Cerebellar nuclear complex (tissue), 1 donor: ENCODE results near the gene OR5K3.
"Not testable (repeated sequence)": the region's sequence is repeated elsewhere in the genome, so short reads cannot be mapped to it uniquely, and the experiment has no call there.

ENCODE experiments used
- DNase-seq, 2 experiments: peaks; one replicate each; lab custom pipeline; 2025; lab: John Stamatoyannopoulos, UW

The OR5K3 gene, protein sequence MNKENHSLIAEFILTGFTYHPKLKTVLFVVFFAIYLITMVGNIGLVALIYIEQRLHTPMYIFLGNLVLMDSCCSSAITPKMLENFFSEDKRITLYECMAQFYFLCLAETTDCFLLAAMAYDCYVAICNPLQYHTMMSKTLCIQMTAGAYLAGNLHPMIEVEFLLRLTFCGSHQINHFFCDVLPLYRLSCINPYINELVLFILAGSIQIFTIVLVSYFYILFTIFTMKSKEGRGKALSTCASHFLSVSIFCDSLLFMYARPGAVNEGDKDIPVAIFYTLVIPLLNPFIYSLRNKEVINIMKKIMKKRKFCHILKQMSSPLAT

DNA sequence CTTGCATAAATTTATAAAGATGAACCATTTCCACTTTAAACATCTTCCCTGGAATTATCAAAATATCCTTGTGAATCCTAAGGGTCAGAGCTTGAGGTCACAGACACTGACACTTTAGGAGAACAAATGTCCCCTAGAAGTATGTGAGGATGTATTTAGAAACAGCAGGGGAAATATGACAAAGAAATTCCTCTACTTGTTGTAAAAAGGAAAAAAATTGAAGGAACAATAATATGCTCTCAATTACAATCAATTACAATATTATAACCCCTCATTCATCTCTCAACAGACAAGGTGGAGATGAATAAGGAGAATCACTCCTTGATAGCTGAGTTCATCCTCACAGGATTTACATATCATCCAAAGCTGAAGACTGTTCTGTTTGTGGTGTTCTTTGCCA, at the start of gene OR5K3:
Gene OR5K3, plus strand, starts transcription at position 301 of the 400 bp plus-strand sequence. Its CDS starts 0 bp downstream, at position 301.
- no peak for DNase-seq

DNA sequence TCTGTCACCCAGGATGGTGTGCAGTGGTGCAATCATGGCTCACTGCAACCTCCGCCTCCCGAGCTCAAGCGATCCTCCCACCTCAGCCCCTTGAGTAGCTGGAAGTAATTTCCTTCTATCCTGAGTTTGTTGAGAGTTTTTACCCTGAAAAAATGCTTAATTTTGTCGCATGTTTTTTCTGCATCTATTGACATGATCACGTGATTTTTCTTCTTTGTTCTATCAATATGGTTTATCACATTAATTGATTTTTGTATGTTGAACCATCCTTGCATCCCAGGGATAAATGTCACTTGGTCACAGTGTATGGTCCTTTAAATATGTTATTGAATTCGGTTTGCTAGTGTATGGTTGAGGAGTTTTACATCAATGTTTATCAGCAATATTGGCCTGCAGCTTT, 48.7 kb upstream of the OR5K3 start:
- DNase-seq = no peak

DNA sequence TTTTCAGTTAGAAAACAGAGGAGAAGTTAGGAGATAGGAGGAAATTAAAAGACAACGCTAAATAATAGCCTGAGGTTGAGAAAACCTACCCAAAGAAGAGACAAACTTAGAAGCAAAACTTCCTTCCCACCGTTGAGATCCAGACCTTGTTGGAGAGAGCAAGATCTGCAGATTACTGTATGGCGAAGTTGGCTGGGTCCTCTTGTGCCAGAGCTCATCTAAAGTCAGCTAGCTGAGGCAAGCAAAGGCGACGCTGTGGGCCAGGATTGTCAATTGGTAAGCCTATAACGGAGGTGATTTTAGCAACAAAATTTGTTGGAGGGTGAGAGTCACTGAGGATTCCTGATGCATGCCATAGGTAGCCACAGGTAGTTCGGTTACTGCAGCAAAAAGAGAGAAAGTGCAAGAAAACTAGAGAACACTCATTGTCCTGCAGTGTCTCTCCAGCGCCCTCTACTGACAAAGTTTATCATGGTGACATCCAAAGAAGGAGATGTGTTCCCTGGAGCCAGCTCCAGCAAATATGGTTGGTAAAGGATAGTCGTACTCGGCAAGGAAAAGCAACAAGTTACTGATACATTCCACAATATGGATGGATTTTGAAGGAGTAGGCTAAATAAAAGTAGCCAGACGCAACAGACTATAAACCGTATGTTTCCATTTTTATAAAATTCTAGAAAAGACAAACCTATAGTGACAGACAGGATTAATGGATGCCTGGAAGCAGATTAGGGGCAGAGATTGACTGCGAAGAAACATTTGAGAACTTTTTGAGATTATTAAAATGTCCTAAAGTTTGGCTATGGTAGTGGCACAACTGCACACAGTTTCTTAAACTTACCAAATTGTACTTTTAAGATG, 46.6 kb upstream of the OR5K3 start:
- no peak for DNase-seq

DNA sequence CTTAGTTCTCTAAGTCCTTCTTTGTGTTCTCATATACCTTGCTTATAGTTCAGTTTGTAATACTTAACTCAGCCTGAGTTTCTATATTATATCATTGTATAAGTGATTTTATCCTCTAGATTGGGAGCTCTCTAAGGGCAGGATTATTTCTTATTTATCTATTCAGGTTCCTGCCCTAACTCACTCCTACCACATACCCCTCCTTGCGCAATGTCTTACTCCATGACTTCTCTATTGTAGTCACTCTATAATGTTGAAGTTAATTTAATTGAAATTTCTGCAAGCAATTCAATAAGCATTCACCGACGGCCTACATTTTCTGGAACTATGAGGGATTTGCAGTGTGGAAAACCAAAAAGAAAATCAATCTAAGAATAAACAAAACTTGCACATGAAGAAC, 40.4 kb upstream of the OR5K3 start:
- DNase-seq = no peak

DNA sequence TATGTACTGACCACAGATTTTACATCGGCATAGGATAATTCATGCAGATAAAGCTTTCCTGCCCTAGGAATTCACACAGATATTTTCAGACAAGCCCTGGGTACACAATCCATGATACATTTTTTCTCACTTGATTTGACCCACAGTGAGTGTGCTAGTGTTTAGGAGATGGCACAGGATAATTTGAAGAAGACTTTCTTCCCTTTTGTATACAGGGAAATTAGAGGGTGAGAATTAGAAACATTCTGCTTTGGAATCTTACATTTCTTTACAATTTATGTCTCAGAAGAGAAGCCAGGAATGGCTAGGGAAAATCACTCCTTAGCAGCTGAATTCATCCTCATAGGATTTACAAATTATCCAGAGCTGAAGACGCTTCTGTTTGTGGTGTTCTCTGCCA, 36.9 kb upstream of the OR5K3 start, which contains the start of gene OR5K4:
Gene OR5K4, plus strand, starts transcription at position 301 of the 400 bp plus-strand sequence. Its CDS starts 0 bp downstream, at position 301.
- no peak for DNase-seq

DNA sequence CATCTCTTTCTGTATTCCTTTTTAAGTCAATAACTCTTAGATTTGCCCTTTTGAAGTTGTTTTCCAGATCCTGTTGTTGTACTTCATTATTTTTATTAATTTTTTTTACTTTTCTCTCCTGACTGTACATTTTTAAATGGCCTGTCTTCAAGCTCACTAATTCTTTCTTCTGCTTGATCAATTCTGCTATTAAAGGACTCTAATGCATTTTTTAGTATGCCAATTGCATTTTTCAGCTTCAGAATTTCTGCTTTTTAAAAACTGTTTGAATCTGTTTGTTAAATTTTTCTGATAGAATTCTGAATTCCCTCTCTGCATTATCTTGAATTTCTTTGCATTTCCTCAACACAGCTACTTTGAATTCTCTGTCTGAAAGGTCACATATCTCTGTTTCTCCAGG, 31.2 kb upstream of the OR5K3 start:
- no peak for DNase-seq

DNA sequence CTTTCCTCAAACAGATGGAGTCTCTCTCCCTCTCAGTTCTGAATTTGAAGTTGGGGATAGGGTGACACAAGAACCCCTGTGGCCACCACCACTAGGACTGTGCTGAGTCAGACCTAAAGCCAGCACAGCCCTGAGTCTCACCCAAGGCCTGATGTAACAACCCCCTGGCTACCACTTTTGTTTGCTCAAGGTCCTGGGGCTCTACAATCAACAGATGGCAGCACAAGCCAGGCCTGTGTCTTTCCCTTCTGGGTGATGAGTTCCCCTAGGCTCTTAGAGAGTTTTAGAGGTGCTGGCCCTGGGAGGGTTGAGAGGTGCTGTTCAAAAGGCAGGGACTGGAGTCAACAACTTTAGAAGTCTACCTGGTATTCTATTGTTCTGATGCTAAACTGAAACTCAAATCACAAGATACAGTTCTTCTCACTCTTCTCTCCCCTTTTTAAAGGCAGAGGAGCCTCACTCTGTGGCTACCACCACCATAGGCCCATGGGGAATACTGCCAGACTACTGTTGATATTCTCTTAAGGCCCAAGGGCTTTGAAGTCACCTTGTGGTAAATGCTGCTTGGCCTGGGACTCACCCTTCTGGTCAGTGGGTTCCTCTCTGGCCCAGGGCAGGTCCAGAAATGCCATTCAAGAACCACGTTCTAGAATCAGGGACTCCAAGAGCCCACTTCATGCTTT, 30.3 kb upstream of the OR5K3 start:
- DNase-seq = no peak

DNA sequence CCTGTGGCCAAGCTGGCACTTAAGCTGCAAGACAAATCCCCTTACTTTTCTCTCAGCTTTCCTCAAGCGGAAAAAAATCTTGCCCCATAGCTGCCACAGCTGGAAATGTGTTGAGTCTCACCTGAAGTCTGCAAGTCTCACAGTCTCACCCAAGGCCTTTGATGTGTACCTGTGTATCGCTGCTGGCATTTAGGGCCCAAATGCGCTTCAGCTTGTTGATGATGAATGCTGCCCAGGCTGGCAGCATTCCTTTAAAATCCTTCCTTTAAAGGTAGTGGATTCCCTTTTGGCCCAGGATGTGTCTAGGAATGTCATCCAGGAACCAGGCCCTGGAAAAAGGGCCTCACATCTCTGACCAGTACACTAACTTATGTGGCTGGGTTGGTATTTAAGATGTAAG, 29.8 kb upstream of the OR5K3 start:
- DNase-seq = no peak

DNA sequence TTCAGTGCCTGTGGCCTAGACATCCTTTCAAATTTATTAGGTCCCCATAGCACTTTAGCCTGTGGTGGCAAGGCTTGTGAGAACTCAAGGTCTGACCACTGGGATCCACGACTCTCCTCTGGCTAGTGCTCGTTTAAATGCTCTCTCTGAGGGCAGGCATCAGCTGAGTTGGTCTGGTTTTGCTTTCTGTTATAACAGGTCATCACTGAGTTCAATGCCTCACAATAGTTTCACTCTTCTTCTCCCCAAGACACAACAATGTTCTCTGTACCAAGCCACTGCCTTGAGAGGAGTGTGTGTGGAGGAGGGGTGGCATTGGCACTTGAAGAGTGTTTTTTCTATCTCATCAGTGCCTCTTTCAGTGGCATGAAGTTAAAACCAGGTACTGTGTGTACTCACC, 29.2 kb upstream of the OR5K3 start:
- no peak for DNase-seq

DNA sequence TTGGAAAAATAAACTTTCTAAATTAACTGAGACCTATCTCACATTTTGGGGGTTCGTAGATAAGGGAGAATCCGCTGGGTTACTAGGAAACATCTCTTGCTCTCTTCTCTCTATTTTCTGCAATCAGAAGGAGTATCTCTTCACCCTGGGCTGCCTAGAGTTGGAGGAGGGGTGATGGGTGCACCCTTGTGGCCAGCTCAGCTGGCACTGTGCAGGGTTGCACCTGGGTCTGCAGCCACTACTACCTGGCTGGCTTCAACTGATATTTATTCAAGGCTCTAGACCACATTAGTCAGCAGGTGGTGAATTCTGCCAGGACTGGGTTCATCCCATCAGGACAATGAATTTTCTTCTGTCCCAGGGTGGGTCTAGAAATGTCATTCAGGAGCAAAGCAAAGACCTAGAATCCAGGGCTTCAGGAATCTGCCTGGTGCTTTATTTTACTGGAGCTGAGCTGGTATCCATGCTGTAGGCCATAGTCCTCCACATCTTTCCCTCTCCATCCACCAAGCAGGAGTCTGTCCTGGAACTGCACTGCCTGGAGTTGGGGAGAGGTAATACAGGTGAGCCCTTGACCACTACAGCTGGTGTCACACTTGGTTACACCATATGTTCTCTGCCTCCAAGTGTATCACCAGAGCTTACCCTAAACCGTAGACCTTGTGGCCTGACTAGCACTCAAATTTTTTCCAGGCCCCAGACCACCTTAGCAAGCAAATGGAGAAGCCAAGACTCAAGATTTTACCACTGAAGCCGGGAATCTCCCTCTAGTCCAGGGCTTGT, 22.8 kb upstream of the OR5K3 start:
- no peak for DNase-seq

DNA sequence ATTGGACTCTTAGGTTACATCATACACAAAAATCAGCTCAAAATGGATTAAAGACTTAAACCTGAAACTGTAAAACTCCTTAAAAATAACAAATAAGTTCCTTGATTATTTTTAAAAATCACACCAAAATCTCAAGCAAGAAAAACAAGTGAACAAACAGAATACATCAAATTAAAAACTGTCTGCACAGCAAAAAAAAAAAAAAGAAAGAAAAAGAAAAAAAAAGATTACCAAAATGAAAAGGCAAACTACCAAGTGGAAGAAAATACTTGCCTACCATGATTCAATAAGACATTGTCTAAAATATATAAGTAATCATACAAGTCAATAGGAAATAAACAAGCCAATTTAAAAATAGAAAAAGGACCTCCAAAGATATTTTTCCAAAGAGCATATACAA, 19.3 kb upstream of the OR5K3 start:
- DNase-seq = no peak

DNA sequence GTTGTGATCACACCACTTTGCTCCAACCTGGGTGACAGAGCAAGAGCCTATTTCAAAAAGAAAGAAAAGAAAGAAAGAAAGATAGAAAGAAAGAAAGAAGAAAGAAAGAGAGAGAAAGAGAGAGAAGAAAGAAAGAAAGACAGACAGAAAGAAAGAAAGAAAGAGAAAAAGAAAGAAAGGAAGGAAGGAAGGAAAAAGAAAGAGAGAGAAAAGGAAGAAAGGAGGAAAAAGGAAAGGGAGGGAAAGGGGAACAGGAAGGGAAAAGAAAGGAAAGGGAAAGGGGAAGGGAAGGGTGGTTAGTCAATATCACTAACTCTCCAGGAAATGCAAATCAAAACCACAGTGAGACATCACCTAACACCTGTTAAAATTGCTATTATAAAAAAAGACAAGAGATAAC, 18.6 kb upstream of the OR5K3 start:
- no peak for DNase-seq

DNA sequence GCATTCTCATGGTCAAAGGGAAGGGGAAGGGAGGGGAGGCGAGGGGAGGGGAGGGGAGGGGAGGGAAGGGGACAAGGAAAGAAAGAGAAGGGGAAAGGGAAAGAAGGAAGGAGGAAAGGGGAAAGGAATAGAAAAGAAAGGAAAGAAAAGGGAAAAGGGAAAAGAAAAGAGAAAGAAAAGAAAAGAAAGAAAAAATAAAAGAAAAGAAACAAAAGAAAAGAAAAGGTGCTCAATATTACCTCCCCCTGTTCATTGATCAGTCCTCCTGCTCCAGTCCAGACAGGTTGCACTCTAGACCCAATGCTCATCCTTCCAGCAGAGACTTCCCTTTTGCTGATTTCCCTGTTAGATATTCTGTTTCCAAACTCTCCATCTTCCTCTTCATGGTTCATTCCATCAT, 18.0 kb upstream of the OR5K3 start:
- no peak for DNase-seq

DNA sequence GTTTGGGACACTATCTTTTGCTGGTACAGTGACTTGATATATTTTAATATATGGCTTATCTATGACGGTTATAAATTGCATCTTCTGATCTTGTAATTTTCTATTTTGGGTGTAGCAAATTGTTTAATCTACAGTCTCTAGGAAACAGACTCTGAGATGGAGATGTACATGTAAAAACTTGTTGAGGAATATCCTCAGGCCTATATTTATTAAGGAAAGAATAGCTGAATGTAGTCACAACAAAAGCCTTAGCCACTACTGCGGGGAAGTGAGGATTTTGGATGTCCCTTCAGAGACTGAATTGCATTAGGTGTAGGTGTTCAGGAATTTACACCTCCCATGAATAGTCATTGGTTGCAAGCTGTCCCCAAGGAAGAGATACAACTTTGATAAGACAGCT, 13.8 kb upstream of the OR5K3 start:
- no peak for DNase-seq

DNA sequence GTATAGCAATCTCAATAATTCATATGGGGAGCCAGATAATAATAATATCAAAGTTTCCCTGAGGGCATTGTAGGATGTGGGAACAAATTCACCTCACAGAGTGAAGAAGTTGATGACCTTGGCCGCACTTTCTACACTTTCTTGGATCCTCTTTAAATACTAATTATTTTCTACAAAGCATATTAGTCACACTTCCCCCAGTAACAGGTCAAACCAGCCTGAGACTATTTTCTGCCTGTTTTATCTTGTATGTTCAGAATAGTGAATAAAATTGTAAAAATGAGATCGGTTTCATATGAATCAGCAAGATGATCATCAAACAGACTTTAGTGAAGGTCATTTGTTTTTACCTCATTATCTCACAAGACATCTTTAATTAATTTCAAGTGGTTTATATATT, 2.3 kb upstream of the OR5K3 start:
- DNase-seq = no peak

DNA sequence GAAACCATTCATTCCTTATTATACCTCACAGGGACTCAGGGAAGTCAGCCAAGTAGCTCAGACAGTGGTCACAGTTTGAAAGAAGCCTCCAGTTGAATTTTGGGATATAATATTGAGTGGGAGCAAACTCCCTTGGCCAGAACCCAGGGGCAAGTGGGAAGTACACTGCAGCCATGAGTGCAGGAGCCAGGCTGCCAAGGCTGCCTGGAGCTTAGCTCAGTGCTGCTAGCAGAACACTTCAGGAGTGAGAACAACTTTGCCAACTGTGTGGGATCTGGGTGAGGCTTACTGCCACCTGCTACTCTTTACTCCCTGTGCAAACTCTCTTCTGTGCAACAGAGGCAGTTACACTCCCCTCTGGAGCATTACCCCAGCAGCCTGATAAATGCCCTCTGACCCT, 4.6 kb downstream of the OR5K3 start:
- DNase-seq = no peak

DNA sequence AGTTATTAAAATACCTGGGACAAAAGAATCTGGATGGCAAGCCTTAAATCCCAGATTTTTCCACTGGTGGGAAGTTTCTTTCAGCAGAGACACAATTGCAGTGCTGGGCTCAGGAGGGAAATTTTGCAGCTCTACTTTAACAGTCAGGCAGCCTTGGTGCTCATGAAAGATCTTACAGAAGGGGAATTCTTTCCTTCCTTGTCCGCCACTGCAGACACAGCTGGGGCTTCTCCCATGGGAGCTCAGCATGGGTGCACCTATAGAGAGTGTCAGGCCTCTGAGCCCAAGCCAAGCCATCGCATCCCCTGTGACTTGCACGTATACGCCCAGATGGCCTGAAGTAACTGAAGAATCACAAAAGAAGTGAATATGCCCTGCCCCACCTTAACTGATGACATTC, 6.0 kb downstream of the OR5K3 start:
- DNase-seq = not testable (repeated sequence)

DNA sequence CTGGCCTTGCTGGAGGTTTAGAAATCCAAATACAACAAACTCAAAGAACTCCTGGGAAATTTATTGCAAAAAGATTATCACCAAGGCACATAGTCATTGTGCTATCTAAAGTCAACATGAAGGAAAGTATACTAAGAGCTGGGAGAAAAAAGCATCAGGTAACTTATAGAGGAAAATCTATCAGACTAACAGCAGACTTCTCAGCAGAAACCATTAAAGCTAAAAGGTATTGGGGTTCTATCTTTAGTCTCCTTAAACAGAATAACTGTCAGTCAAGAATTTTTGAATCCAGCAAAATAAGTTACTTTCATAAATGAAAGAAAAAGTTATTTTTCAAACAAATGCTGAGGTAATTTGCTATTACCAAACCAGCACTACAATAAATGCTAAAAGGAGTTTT, 8.0 kb downstream of the OR5K3 start:
- DNase-seq = no peak

DNA sequence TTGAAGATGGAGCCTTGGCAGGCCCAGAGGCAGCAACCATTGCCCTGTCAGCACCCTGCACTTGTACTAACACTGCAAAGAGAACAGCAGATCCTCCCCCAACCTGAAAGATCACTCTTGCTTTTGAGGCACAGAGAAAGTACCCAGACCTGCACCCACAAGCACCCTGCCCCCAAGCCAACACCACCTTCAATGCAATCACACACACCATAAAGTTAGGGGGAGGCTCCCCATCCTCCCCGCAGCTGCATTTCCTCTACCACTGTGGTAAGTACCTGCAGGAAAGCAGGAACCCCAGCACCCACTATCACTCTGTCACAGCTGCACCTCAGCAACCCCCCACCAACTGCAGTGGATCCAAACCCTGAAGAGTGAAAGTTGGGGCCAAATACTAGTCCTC, 12.0 kb downstream of the OR5K3 start:
- DNase-seq = no peak

DNA sequence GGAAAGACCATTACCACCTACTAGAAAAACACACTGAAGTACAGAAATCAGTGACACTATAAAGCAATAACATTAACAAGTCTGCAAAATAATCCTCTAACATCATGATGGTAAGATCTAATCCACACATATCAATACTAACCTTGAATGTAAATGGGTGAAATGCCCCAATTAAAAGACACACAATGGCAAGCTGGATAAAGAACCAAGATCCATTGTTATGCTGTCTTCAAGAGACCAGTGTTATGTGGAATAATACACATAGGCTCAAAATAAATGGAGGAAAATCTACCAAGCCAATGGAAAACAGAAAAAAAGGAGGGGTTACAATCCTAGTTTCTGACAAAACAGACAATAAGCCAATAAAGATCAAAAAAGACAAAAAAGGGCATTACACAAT, 13.5 kb downstream of the OR5K3 start:
- no peak for DNase-seq

DNA sequence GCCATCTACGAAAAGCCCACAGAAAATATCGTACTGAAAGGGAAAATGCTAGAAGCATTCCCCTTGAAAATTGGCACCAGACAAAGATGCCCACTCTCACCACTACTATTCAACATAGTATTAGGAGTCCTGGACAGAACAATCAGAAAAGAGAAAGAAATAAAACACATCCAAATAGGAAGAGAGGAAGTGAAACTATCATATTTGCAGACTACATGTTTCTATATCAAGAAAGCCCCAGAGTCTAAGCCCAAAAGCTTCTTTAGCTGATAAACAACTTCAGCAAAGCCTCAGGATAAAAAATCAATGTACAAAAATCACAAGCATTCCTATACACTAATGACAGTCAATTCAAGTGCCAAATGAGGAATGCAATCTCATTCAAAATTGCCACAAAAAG, 15.6 kb downstream of the OR5K3 start:
- no peak for DNase-seq

DNA sequence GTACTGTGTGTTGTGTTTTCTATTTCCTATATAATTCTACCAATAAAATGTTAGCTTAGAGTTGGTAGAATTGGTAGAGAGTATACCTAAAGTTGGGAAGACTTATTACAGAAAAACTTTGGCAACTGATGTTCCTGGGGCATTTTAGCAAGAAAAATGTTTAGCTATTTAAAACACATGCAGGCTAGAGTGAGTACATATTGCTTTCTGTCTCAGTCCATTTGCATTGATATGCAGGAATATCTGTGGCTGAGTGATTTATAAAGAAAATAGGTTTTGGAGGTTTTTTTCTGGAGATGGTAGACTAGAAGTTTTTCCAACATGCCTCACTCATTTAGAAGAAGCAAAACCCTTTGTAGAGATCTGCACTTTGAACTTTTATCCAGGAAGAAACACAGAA, 42.1 kb downstream of the OR5K3 start:
- no peak for DNase-seq
